RCC 7860 (cell line): Measurements from ENCODE around the gene TMEM183A.
"Not testable (repeated sequence)": the region's sequence is repeated elsewhere in the genome, so short reads cannot be mapped to it uniquely, and the experiment has no call there.

Source experiments
- DNase-seq: peaks from one replicate; pipeline ENCODE4 v3.0.0-alpha.2; 2015; ENCODE audit warnings: low spot score
- FAIRE-seq: peaks from 2 replicates; lab custom pipeline; 2012; peaks lifted over from hg19 to GRCh38; lab: Jason Lieb, UNC

Gene TMEM183A

GRCh38 chr1:203006948-203007871 is at the start of gene TMEM183A:
Gene TMEM183A, plus strand, starts transcription at chr1:203007374. Its CDS starts 92 bp downstream, at chr1:203007466.
- FAIRE-seq (peak; percentile 84), DNase-seq (peak; percentile 92)

- DNase-seq (peak; percentile 60), FAIRE-seq (no peak)
Observed at GRCh38 chr1:202957733-202958543, 49.2 kb upstream of the TMEM183A start, which contains the start of gene ADIPOR1. Gene ADIPOR1, minus strand, starts transcription at chr1:202958312. Its CDS starts 7,242 bp downstream, at chr1:202951070.

GRCh38 chr1:202958544-202959275 is 48.5 kb upstream of the TMEM183A start:
- DNase-seq (no peak), FAIRE-seq (no peak)

- peak; percentile 58 for DNase-seq
- peak; percentile 49 for FAIRE-seq
Observed at GRCh38 chr1:202959276-202959620, 47.9 kb upstream of the TMEM183A start.

GRCh38 chr1:202961220-202961880 is 45.8 kb upstream of the TMEM183A start:
- FAIRE-seq (no peak), DNase-seq (no peak)

- no peak for FAIRE-seq
- DNase-seq: no peak
Observed at GRCh38 chr1:202964791-202965410, 42.3 kb upstream of the TMEM183A start.

GRCh38 chr1:202965422-202965821 is 41.8 kb upstream of the TMEM183A start:
- FAIRE-seq (no peak), DNase-seq (no peak)

GRCh38 chr1:202966006-202966898 is 40.9 kb upstream of the TMEM183A start:
- FAIRE-seq (no peak), DNase-seq (no peak)

- DNase-seq: no peak
Observed at GRCh38 chr1:202967684-202968281, 39.4 kb upstream of the TMEM183A start.

GRCh38 chr1:202968351-202968750 is 38.8 kb upstream of the TMEM183A start:
- no peak for FAIRE-seq
- DNase-seq: no peak

More at GRCh38 chr1:202967684-202968281, 39.4 kb upstream of the TMEM183A start:
- no peak for FAIRE-seq

- FAIRE-seq: no peak
Observed at GRCh38 chr1:202968895-202969295, 38.3 kb upstream of the TMEM183A start.

GRCh38 chr1:202972046-202972445 is 35.1 kb upstream of the TMEM183A start:
- DNase-seq (no peak), FAIRE-seq (no peak)

More at GRCh38 chr1:202968895-202969295, 38.3 kb upstream of the TMEM183A start:
- peak; percentile 33 for DNase-seq

GRCh38 chr1:202974856-202975255 is 32.3 kb upstream of the TMEM183A start:
- FAIRE-seq: no peak
- DNase-seq: no peak

- FAIRE-seq (no peak), DNase-seq (no peak)
Observed at GRCh38 chr1:202976633-202977032, 30.5 kb upstream of the TMEM183A start.

GRCh38 chr1:202979459-202979858 is 27.7 kb upstream of the TMEM183A start:
- DNase-seq (no peak), FAIRE-seq (no peak)

GRCh38 chr1:202981939-202982338 is 25.2 kb upstream of the TMEM183A start:
- FAIRE-seq (no peak), DNase-seq (no peak)

GRCh38 chr1:202982715-202983430 is 24.3 kb upstream of the TMEM183A start:
- DNase-seq (no peak), FAIRE-seq (no peak)

GRCh38 chr1:202986120-202986519 is 21.1 kb upstream of the TMEM183A start:
- not testable (repeated sequence) for FAIRE-seq, DNase-seq
